Naive thymus-derived CD4-positive, alpha-beta T cell (primary cell): ENCODE results near the gene ADIPOR2. TPM values are rescaled to one million over a fixed set of nuclear protein-coding genes. Genes with fewer than 3 reads are reported as not detected.
A peak's percentile ranks its signal among the peaks of the same experiment; 100 is the strongest.
"Not testable (repeated sequence)": the region's sequence is repeated elsewhere in the genome, so short reads cannot be mapped to it uniquely, and the experiment has no call there.

Experiments used
- ATAC-seq: fragments of 150-1000 bp; cut with Tn5 transposase; 2 replicates; pipeline ENCODE4 v1.10.0; 2021; ENCODE audit warnings: mild to moderate bottlenecking, moderate library complexity
- CTCF ChIA-PET: fragments of 350-600 bp; sonication (Branson Sonifier 250); formaldehyde crosslinking; loops from one replicate; lab custom pipeline; 2021; ENCODE audit warnings: antibody characterized with exemption; lab: Charles Lee
- POLR2A ChIA-PET: fragments of 350-600 bp; sonication (Branson Sonifier 250); formaldehyde crosslinking; loops from one replicate; lab custom pipeline; 2021; ENCODE audit warnings: antibody characterized with exemption, inconsistent platforms; lab: Charles Lee
- DNase-seq, 9 donors: peaks; one replicate each; pipeline versions ENCODE4 v3.0.0 to v3.0.0-alpha.2; 2020 to 2022; ENCODE audit warnings: mixed read lengths in 1 of 9
- H3K27ac ChIP-seq: one replicate; pipeline ENCODE4 v1.7.0; 2013; ENCODE audit warnings: mild to moderate bottlenecking, low read depth, low read length, moderate library complexity
- H3K27me3 ChIP-seq, 2 donors: one replicate each; pipeline ENCODE4 v1.7.0; 2013; ENCODE audit warnings: low read length in 2 of 2, mild to moderate bottlenecking in 2 of 2, moderate library complexity in 2 of 2; ENCODE audit not compliant: control insufficient read depth in 2 of 2, insufficient read depth in 2 of 2
- H3K36me3 ChIP-seq, 3 experiments: 1 replicate in 2 of 3; 2 replicates in 1 of 3; pipeline ENCODE4 v1.7.0; 2013; ENCODE audit warnings: low read length in 3 of 3, mild to moderate bottlenecking in 3 of 3, moderate library complexity in 1 of 3; ENCODE audit not compliant: insufficient read depth in 3 of 3, control insufficient read depth in 2 of 3
- H3K4me1 ChIP-seq, 2 donors: one replicate each; pipeline ENCODE4 v1.7.0; 2013; ENCODE audit warnings: low read length in 2 of 2, mild to moderate bottlenecking in 2 of 2, moderate library complexity in 1 of 2; ENCODE audit not compliant: control insufficient read depth in 2 of 2, insufficient read depth in 2 of 2
- H3K4me3 ChIP-seq: 2 replicates; pipeline ENCODE4 v1.7.0; 2013; ENCODE audit warnings: mild to moderate bottlenecking, low read length
- H3K9me3 ChIP-seq, 3 experiments: 1 replicate in 2 of 3; 2 replicates in 1 of 3; pipeline ENCODE4 v1.7.0; 2013; ENCODE audit warnings: low read length in 3 of 3; ENCODE audit not compliant: control insufficient read depth in 2 of 3
- H3K27ac Mint-ChIP-seq, 9 donors: one replicate each; pipeline ENCODE4 v1.8.0; 2020 to 2022; ENCODE audit warnings: mixed read lengths in 9 of 9, mild to moderate bottlenecking in 8 of 9, moderate library complexity in 5 of 9, inconsistent platforms in 2 of 9
- H3K27me3 Mint-ChIP-seq, 5 donors: one replicate each; pipeline ENCODE4 v1.8.0; 2021 to 2022; ENCODE audit warnings: mixed read lengths in 5 of 5, mild to moderate bottlenecking in 1 of 5
- H3K36me3 Mint-ChIP-seq, 5 donors: one replicate each; pipeline ENCODE4 v1.8.0; 2020 to 2022; ENCODE audit warnings: mixed read lengths in 5 of 5, mild to moderate bottlenecking in 3 of 5, inconsistent platforms in 1 of 5
- H3K4me1 Mint-ChIP-seq, 7 donors: one replicate each; pipeline ENCODE4 v1.8.0; 2020 to 2022; ENCODE audit warnings: mixed read lengths in 7 of 7, mild to moderate bottlenecking in 3 of 7, inconsistent platforms in 1 of 7
- H3K4me3 Mint-ChIP-seq, 10 donors: one replicate each; pipeline ENCODE4 v1.8.0; 2020 to 2022; ENCODE audit warnings: mild to moderate bottlenecking in 10 of 10, mixed read lengths in 10 of 10, moderate library complexity in 6 of 10, inconsistent platforms in 2 of 10
- H3K9me3 Mint-ChIP-seq, 11 donors: one replicate each; pipeline ENCODE4 v1.8.0; 2020 to 2022; ENCODE audit warnings: mixed read lengths in 11 of 11, mild to moderate bottlenecking in 4 of 11, inconsistent platforms in 1 of 11, moderate library complexity in 1 of 11
- intact Hi-C, 2 donors: fragments of 100-400 bp; cut with micrococcal nuclease; formaldehyde crosslinking; loops; one replicate each; pipeline ENCODE4 v1.15.1; 2023
- polyA plus RNA-seq, 2 donors: library from polyadenylated mRNA; unstranded; fragments of 300-500 nt; fragmentation: Illumina TruSeq; gene quantifications; one replicate each; pipeline ENCODE4 v1.2.3, GENCODE V29; 2021
- total RNA-seq, 6 experiments: library from RNA in 5 of 6; stranded (reverse) in 5 of 6; gene quantifications; 1 replicate in 5 of 6; 2 replicates in 1 of 6; pipeline ENCODE4 v1.2.3 and lab custom pipeline; 2021 to 2026

Gene ADIPOR2
- total and polyA plus RNA-seq, 7 experiments from 2014 or later, result 2.2 to 51.4 (median 22.1) TPM

- intact Hi-C loops, H3K4me1 ChIP-seq, DNase-seq, H3K9me3 ChIP-seq, H3K27ac ChIP-seq, H3K4me3 ChIP-seq, H3K27me3 Mint-ChIP-seq, ATAC-seq, H3K36me3 ChIP-seq, H3K27me3 ChIP-seq, CTCF ChIA-PET, H3K27ac Mint-ChIP-seq: not testable (repeated sequence)
- POLR2A ChIA-PET, result interaction anchor here (0.7 kb wide), 1 partner anchor 771 kb away, joined by 3 read pairs; no protein-coding TSS in a partner anchor
- H3K36me3 Mint-ChIP-seq, result peaks cover 0 to 45% (median 38%) of the 10 kb centered on the region in 5 donors
- peaks cover 8 to 75% (median 54%) of the 10 kb centered on the region in 7 donors for H3K4me1 Mint-ChIP-seq
- peaks cover 0 to 32% (median 8%) of the 10 kb centered on the region in 11 donors for H3K9me3 Mint-ChIP-seq
- peak overlapping the region in 1 of 10 donors; percentile 27 for H3K4me3 Mint-ChIP-seq
Observed at GRCh38 chr12:1712305-1712704, 21.4 kb downstream of the ADIPOR2 start.

- H3K9me3 ChIP-seq, POLR2A ChIA-PET, DNase-seq, H3K27ac ChIP-seq, intact Hi-C loops, H3K4me3 Mint-ChIP-seq, H3K27me3 ChIP-seq, H3K4me3 ChIP-seq, H3K4me1 ChIP-seq, H3K27ac Mint-ChIP-seq, H3K27me3 Mint-ChIP-seq, H3K36me3 ChIP-seq, CTCF ChIA-PET, ATAC-seq: not testable (repeated sequence)
- peaks cover 0 to 32% (median 8%) of the 10 kb centered on the region in 11 donors for H3K9me3 Mint-ChIP-seq
- H3K36me3 Mint-ChIP-seq, result peaks cover 0 to 45% (median 38%) of the 10 kb centered on the region in 5 donors
- peaks cover 8 to 71% (median 52%) of the 10 kb centered on the region in 7 donors for H3K4me1 Mint-ChIP-seq
Observed at GRCh38 chr12:1712852-1713251, 22.0 kb downstream of the ADIPOR2 start.

- Mint-ChIP-seq H3K36me3 (peaks cover 0 to 42% (median 36%) of the 10 kb centered on the region in 5 donors), H3K4me1 (peaks cover 8 to 71% (median 48%) of the 10 kb centered on the region in 7 donors), H3K9me3 (peaks cover 0 to 32% (median 8%) of the 10 kb centered on the region in 11 donors)
- POLR2A ChIA-PET, H3K27ac ChIP-seq, H3K36me3 ChIP-seq, ATAC-seq, H3K9me3 ChIP-seq, H3K4me3 ChIP-seq, H3K4me3 Mint-ChIP-seq, H3K27me3 ChIP-seq, CTCF ChIA-PET, H3K27ac Mint-ChIP-seq, DNase-seq, H3K27me3 Mint-ChIP-seq, H3K4me1 ChIP-seq, intact Hi-C loops: not testable (repeated sequence)
Observed at GRCh38 chr12:1713783-1714348, 23.0 kb downstream of the ADIPOR2 start.

- Mint-ChIP-seq H3K9me3 (peaks cover 0 to 32% (median 8%) of the 10 kb centered on the region in 11 donors), H3K4me1 (peaks cover 8 to 72% (median 50%) of the 10 kb centered on the region in 7 donors), H3K36me3 (peaks cover 0 to 38% (median 34%) of the 10 kb centered on the region in 5 donors)
- H3K27ac Mint-ChIP-seq, H3K4me1 ChIP-seq, H3K27me3 ChIP-seq, POLR2A ChIA-PET, H3K4me3 Mint-ChIP-seq, ATAC-seq, H3K36me3 ChIP-seq, H3K4me3 ChIP-seq, H3K9me3 ChIP-seq, H3K27me3 Mint-ChIP-seq, intact Hi-C loops, H3K27ac ChIP-seq, CTCF ChIA-PET: not testable (repeated sequence)
- peak in 2 of 9 donors; percentile 5 to 7 for DNase-seq
Observed at GRCh38 chr12:1715459-1715858, 24.6 kb downstream of the ADIPOR2 start.

GRCh38 chr12:1716215-1716862 is 25.5 kb downstream of the ADIPOR2 start:
- ATAC-seq, result no peak
- H3K27ac Mint-ChIP-seq, result peak overlapping the region in 1 of 9 donors; percentile 45
- no peaks in the 10 kb centered on the region for H3K27me3 Mint-ChIP-seq
- POLR2A ChIA-PET, result no interaction called here
- H3K27me3 ChIP-seq, result no peaks in the 10 kb centered on the region
- H3K9me3 ChIP-seq, result no peaks in the 10 kb centered on the region
- peaks cover 8 to 71% (median 50%) of the 10 kb centered on the region in 7 donors for H3K4me1 Mint-ChIP-seq
- CTCF ChIA-PET, result no interaction called here
- peak overlapping the region in 1 of 10 donors; percentile 28 for H3K4me3 Mint-ChIP-seq
- H3K36me3 ChIP-seq, result peaks cover 0 to 8% (median 0%) of the 10 kb centered on the region in 3 experiments
- peaks cover 5 to 9% of the 10 kb centered on the region in 2 donors for H3K4me1 ChIP-seq
- intact Hi-C loops, result loop anchor here in 1 of 2 donors (1.0 kb wide), 1 partner anchor 16 kb away; no protein-coding TSS in a partner anchor
- H3K4me3 ChIP-seq, result no peak overlapping the region
- H3K27ac ChIP-seq, result no peak overlapping the region
- H3K36me3 Mint-ChIP-seq, result peaks cover 0 to 36% (median 34%) of the 10 kb centered on the region in 5 donors
- DNase-seq, result no peak
- peaks cover 0 to 32% (median 8%) of the 10 kb centered on the region in 11 donors for H3K9me3 Mint-ChIP-seq

- H3K4me1 Mint-ChIP-seq, result peaks cover 8 to 71% (median 50%) of the 10 kb centered on the region in 7 donors
- Histone ChIP-seq H3K9me3 (no peaks in the 10 kb centered on the region), H3K4me3 (no peak overlapping the region), H3K4me1 (peaks cover 5 to 9% of the 10 kb centered on the region in 2 donors), H3K36me3 (peaks cover 0 to 8% (median 0%) of the 10 kb centered on the region in 3 experiments), H3K27me3 (no peaks in the 10 kb centered on the region), H3K27ac (no peak overlapping the region)
- no peaks in the 10 kb centered on the region for H3K27me3 Mint-ChIP-seq
- H3K4me3 Mint-ChIP-seq, result no peak overlapping the region
- intact Hi-C loops, result loop anchor here in 1 of 2 donors (1.0 kb wide), 1 partner anchor 15 kb away; no protein-coding TSS in a partner anchor
- ChIA-PET CTCF (no interaction called here), POLR2A (no interaction called here)
- peaks cover 0 to 34% (median 31%) of the 10 kb centered on the region in 5 donors for H3K36me3 Mint-ChIP-seq
- peaks cover 0 to 32% (median 8%) of the 10 kb centered on the region in 11 donors for H3K9me3 Mint-ChIP-seq
- H3K27ac Mint-ChIP-seq, result peak overlapping the region in 1 of 9 donors; percentile 45
- ATAC-seq (no peak), DNase-seq (no peak)
Observed at GRCh38 chr12:1716911-1717310, 26.0 kb downstream of the ADIPOR2 start.
